NT2/D1 (cell line): ENCODE measurements around the gene RBFOX2.

ENCODE experiments used
- SUZ12 ChIP-seq: IDR thresholded peaks from 2 replicates; pipeline ENCODE4 v1.6.1; 2011; ENCODE audit not compliant: insufficient read length, insufficient read depth; ENCODE audit errors: extremely low read depth
- YY1 ChIP-seq: IDR thresholded peaks from 2 replicates; pipeline ENCODE4 v1.6.1; 2011; ENCODE audit not compliant: insufficient read length, insufficient read depth
- ZNF274 ChIP-seq: IDR thresholded peaks from 2 replicates; pipeline ENCODE4 v1.6.1; 2011; ENCODE audit warnings: mild to moderate bottlenecking, low read depth, low read length

- TF ChIP-seq YY1 (no peak), SUZ12 (no peak), ZNF274 (no peak)
Measured at GRCh38 chr22:35910003-35910769, 118.4 kb downstream of the RBFOX2 start.
